Measurements from ENCODE around the gene SMARCC2. TPM values are rescaled to one million over a fixed set of nuclear protein-coding genes. Genes with fewer than 3 reads are reported as not detected.
"Not testable (repeated sequence)": the region's sequence is repeated elsewhere in the genome, so short reads cannot be mapped to it uniquely, and the experiment has no call there.

The SMARCC2 gene
- total RNA-seq, 1 experiment from 2014 or later: 35.7 TPM

- no peak for DNase-seq (ENCODE audit: low read depth)
Observed at GRCh38 chr12:56163533-56164344, 25.5 kb downstream of the SMARCC2 start.

GRCh38 chr12:56162468-56163290, 26.6 kb downstream of the SMARCC2 start:
- no peak for DNase-seq (ENCODE audit: low read depth)

- DNase-seq (ENCODE audit: low read depth): no peak
Observed at GRCh38 chr12:56161690-56162351, 27.5 kb downstream of the SMARCC2 start.

- no peak for DNase-seq (ENCODE audit: low read depth)
Observed at GRCh38 chr12:56160894-56161689, 28.2 kb downstream of the SMARCC2 start.

- DNase-seq (ENCODE audit: low read depth): peak; percentile 38
Observed at GRCh38 chr12:56160193-56160763, 29.0 kb downstream of the SMARCC2 start.

- no peak for DNase-seq (ENCODE audit: low read depth)
Observed at GRCh38 chr12:56159482-56160192, 29.6 kb downstream of the SMARCC2 start.

- peak; percentile 85 for DNase-seq (ENCODE audit: low read depth)
Observed at GRCh38 chr12:56158926-56159461, 30.3 kb downstream of the SMARCC2 start.

GRCh38 chr12:56158029-56158925, 31.0 kb downstream of the SMARCC2 start, which contains the start of gene MYL6:
Gene MYL6 (plus strand): TSS chr12:56158359. CDS start chr12:56158402, 43 bp downstream.
- peak; percentile 96 for DNase-seq (ENCODE audit: low read depth)

GRCh38 chr12:56157201-56158028, 31.9 kb downstream of the SMARCC2 start:
- peak; percentile 84 for DNase-seq (ENCODE audit: low read depth)

- not testable (repeated sequence) for DNase-seq (ENCODE audit: low read depth)
Observed at GRCh38 chr12:56156464-56157200, 32.7 kb downstream of the SMARCC2 start.

- no peak for DNase-seq (ENCODE audit: low read depth)
Observed at GRCh38 chr12:56155256-56155845, 33.9 kb downstream of the SMARCC2 start.

- no peak for DNase-seq (ENCODE audit: low read depth)
Observed at GRCh38 chr12:56154818-56155217, 34.5 kb downstream of the SMARCC2 start.

- DNase-seq (ENCODE audit: low read depth): no peak
Observed at GRCh38 chr12:56154246-56154771, 35.0 kb downstream of the SMARCC2 start.

- no peak for DNase-seq (ENCODE audit: low read depth)
Observed at GRCh38 chr12:56153678-56154065, 35.6 kb downstream of the SMARCC2 start.

GRCh38 chr12:56152756-56153677, 36.3 kb downstream of the SMARCC2 start:
- DNase-seq (ENCODE audit: low read depth): no peak

Measured in RPMI7951 (cell line).